ENCODE measurements around the gene ABCB10.

The ABCB10 gene

GRCh38 chr1:229474509-229474908 is 84.0 kb downstream of the ABCB10 start:
- no peak for DNase-seq (ENCODE audit: low read depth in 2 of 2)

GRCh38 chr1:229471175-229471574 is 87.3 kb downstream of the ABCB10 start:
- no peak for DNase-seq (ENCODE audit: low read depth in 2 of 2)

GRCh38 chr1:229470406-229471043 is 88.0 kb downstream of the ABCB10 start:
- DNase-seq (ENCODE audit: low read depth in 2 of 2): no peak

GRCh38 chr1:229466887-229467286 is 91.6 kb downstream of the ABCB10 start:
- DNase-seq (ENCODE audit: low read depth in 2 of 2): no peak

All from stimulated activated CD8-positive, alpha-beta memory T cell treated with anti-CD3 and anti-CD28 coated beads, Interleukin-2, amount 100 ng/mL, for 48 hours (primary cell).